Measurements from ENCODE around the gene EPGN.
"Not testable (repeated sequence)": the region's sequence is repeated elsewhere in the genome, so short reads cannot be mapped to it uniquely, and the experiment has no call there.

Gene EPGN

GRCh38 chr4:74331944-74332343 lies 23.7 kb downstream of the EPGN start:
- CTCF ChIA-PET: interaction anchor here (1.8 to 5.8 kb wide), 2 partner anchors 11 to 12 kb away, joined by 5 to 22 read pairs; no protein-coding TSS in a partner anchor
- POLR2A ChIA-PET: no interaction called here
- no peak for DNase-seq (ENCODE audit: extremely low spot score)
- TF ChIP-seq, protein P1, sequence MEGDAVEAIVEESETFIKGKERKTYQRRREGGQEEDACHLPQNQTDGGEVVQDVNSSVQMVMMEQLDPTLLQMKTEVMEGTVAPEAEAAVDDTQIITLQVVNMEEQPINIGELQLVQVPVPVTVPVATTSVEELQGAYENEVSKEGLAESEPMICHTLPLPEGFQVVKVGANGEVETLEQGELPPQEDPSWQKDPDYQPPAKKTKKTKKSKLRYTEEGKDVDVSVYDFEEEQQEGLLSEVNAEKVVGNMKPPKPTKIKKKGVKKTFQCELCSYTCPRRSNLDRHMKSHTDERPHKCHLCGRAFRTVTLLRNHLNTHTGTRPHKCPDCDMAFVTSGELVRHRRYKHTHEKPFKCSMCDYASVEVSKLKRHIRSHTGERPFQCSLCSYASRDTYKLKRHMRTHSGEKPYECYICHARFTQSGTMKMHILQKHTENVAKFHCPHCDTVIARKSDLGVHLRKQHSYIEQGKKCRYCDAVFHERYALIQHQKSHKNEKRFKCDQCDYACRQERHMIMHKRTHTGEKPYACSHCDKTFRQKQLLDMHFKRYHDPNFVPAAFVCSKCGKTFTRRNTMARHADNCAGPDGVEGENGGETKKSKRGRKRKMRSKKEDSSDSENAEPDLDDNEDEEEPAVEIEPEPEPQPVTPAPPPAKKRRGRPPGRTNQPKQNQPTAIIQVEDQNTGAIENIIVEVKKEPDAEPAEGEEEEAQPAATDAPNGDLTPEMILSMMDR (IDR thresholded peaks at IDR 0.05; ENCODE audit: control extremely low read depth, extremely low read depth, low read depth, missing control alignments): no peak

- CTCF ChIA-PET: no interaction called here
- DNase-seq (ENCODE audit: extremely low spot score): no peak
- TF ChIP-seq, protein P1 (IDR thresholded peaks at IDR 0.05; ENCODE audit: control extremely low read depth, extremely low read depth, low read depth, missing control alignments): no peak
- POLR2A ChIA-PET: no interaction called here
Observed at GRCh38 chr4:74334636-74335035, 26.4 kb downstream of the EPGN start.

DNA sequence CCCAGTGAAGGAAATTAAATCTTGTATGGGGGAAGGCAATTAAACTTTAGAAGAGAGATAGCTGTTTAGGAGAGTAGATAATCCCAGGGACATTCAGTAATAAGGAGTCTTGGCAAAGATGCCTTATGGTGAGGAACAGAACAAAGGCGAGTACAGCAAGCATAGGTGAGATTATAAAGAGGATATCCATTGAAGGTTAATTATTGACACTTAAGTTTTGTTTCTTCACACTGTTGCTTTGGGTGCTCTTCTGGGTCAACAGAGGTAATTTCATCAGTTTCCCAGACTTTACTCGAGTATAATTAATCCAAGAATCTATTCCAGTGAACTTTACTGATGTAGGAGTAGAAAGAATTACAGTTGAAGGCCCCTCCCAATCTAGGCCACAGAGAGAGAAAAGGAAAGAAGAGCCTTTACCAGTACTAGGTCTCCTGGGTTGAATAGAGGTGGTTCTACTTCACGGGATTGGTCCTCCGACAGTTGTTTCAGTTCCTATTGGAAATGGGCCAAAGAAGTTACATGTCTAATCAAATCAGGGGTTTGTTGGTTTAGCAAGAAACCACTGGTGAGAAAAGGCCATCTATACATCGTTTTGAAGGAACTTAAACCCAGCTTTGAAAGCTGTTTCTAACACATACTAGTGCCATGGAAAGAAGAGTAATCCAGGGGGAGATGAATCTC lies 27.2 kb downstream of the EPGN start:
- DNase-seq (ENCODE audit: extremely low spot score): no peak
- ChIA-PET CTCF (interaction anchor here (2.8 kb wide), 1 partner anchor 15 kb away, joined by 12 read pairs; no protein-coding TSS in a partner anchor), POLR2A (no interaction called here)
- TF ChIP-seq, protein P1 (IDR thresholded peaks at IDR 0.05; ENCODE audit: control extremely low read depth, extremely low read depth, low read depth, missing control alignments): no peak

DNA sequence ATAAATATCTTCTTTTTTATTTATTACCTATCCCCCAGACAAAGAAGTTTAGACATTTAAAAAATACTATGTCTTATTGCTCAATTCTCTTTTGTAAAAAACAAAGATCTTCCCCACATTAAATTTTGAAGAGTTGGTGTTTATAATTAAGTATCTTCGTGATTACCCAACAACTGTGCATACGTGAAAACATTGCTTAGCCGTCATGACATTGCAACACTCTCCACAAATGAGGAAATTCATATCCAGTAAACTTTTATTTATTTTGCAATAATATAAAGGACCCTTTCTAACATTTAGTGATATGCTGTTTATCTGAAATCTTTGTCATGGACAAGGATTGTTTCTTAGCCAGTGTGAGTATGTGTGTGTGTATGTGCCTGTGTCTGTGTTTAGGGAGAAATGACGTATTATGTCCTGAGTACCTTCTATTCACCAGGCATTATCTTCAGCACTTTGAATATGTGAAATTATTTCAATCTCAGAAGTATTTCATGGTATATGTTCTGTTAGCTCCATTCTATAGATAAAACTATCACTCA lies 30.6 kb downstream of the EPGN start:
- TF ChIP-seq, protein P1 (IDR thresholded peaks at IDR 0.05; ENCODE audit: control extremely low read depth, extremely low read depth, low read depth, missing control alignments): no peak
- CTCF ChIA-PET: interaction anchor here (0.9 kb wide), 1 partner anchor 111 kb away, joined by 3 read pairs; no protein-coding TSS in a partner anchor
- DNase-seq (ENCODE audit: extremely low spot score): no peak
- POLR2A ChIA-PET: no interaction called here

DNA sequence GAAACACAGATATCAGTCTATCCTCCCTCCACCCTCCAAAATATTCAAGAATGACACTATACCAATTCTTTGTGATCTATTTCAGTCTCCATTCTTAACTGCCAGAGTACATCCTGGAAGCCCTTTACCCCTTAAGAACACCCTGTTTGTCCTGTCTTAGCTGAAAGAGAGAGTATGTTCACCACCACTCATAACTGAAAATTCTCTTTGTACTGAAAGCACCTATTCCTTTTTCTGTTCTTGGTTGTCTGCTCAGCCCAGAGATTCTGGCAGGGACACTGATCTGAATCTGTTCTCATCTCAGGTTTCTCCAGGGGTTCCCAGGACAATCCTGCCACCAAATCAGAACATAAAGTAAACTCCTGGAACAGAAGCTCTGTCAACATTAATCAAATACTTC lies 31.2 kb downstream of the EPGN start:
- POLR2A ChIA-PET: no interaction called here
- CTCF ChIA-PET: no interaction called here
- TF ChIP-seq, protein P1 (IDR thresholded peaks at IDR 0.05; ENCODE audit: control extremely low read depth, extremely low read depth, low read depth, missing control alignments): no peak
- DNase-seq (ENCODE audit: extremely low spot score): no peak

GRCh38 chr4:74340421-74340820 lies 32.2 kb downstream of the EPGN start:
- POLR2A ChIA-PET; CTCF ChIA-PET; DNase-seq (ENCODE audit: extremely low spot score): not testable (repeated sequence)

GRCh38 chr4:74344031-74344430 lies 35.8 kb downstream of the EPGN start:
- TF ChIP-seq, protein P1 (IDR thresholded peaks at IDR 0.05; ENCODE audit: control extremely low read depth, extremely low read depth, low read depth, missing control alignments): no peak
- DNase-seq (ENCODE audit: extremely low spot score): no peak
- CTCF ChIA-PET: interaction anchor here (1.1 to 1.7 kb wide), 2 partner anchors 11 to 26 kb away, joined by 3 to 5 read pairs; no protein-coding TSS in a partner anchor
- POLR2A ChIA-PET: no interaction called here

All from GM10248 (cell line).